ENCODE data around the gene TLE3.

The TLE3 gene

DNA sequence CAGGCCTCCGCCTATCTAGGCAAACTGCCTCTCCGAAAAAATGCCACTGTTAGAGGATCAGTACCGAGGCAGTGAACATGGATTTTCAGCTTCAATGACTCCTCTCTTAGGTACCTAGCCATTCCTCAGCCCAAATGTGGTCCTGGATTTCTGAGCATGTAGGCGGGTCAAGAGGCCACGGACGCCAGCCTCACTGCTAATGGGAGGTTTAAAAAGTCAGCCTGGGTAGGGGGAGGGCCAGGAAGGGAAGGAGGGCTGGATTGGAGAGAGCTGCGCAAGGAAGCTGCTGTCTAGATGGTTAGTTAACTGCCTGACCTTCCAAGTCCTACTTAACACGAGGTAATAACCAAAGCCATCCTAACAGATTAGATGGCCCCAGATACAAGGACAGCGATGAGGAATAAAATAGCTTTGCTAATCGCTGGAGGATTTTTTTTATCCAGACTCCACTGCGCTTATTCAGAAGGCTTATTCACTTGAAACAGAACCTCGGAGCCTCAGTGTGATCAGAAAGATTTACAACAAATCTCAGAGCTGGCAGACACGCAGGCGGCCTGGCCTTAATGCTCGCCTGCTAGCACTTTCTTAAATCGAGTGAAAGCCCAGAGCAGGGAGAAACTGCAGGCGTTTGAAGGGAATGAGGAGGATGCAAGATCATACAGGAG, 34.3 kb downstream of the TLE3 start:
- DNase-seq (ENCODE audit: low read depth in 3 of 3): no peak

DNA sequence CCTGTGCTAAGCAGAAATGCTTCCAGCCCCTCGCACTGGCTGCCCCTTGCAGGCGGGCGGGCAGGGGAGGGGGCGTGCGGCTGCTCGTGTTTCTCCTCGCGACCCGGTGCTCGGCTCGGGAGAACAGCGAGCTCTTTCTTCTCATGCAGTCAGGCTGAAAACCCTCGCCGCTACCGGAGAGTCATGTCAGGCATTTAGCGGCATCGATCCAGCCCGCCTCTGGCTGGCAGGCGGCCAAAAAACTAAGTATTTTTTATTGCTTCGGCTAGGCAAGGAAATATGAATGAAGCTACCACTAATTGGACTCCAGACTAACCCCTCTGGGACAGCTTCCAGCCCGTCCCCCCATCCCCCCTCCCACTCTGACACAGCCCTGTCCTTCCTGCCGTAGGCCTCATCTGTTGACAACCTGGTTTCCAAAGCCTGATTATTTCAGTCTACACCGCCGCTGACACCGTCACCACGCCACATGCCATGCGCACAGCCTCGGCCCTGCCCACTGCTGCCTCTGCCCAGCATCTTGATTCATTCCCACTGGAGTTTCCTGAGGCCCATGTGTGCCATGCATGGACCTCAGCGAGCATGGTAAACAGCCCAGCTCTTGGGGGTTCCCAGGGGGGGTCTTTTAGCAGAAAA, 35.3 kb downstream of the TLE3 start:
- no peak for DNase-seq (ENCODE audit: low read depth in 3 of 3)

GRCh38 chr15:70061696-70062270, 35.9 kb downstream of the TLE3 start:
- DNase-seq (ENCODE audit: low read depth in 3 of 3): no peak

GRCh38 chr15:70060993-70061305, 36.8 kb downstream of the TLE3 start:
- DNase-seq (ENCODE audit: low read depth in 3 of 3): no peak

- no peak for DNase-seq (ENCODE audit: low read depth in 3 of 3)
These were observed 37.3 kb downstream of the TLE3 start for GRCh38 chr15:70060214-70060992.

- no peak for DNase-seq (ENCODE audit: low read depth in 3 of 3)
These were observed 38.1 kb downstream of the TLE3 start for GRCh38 chr15:70059476-70060213.

- no peak for DNase-seq (ENCODE audit: low read depth in 3 of 3)
These were observed 38.9 kb downstream of the TLE3 start for GRCh38 chr15:70058642-70059360.

GRCh38 chr15:70057931-70058641, 39.6 kb downstream of the TLE3 start:
- no peak for DNase-seq (ENCODE audit: low read depth in 3 of 3)

GRCh38 chr15:70056091-70056680, 41.5 kb downstream of the TLE3 start:
- no peak for DNase-seq (ENCODE audit: low read depth in 3 of 3)

DNA sequence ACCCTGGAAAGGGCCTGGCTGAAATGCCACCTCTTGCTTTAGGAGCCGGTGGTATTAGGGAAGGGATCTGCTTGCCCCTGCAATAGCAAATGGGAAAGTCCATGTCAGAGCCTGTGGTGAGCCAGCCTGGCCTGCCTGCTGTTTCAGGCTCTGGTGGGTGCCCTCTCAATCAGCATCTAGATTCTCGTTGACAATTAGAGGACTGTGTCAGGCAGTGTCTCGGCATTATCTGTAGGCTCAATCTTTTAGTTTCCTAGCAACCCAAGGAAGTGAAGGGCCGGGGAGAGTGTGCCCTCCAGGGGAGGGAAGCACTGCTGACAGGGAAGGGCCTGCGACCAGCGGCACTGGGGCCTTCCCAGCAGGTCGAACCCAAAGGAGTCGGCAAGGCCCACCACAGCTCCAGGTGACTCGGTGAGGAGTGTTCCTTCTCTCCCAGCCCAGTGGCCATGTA, 42.1 kb downstream of the TLE3 start:
- DNase-seq (ENCODE audit: low read depth in 3 of 3): no peak

DNA sequence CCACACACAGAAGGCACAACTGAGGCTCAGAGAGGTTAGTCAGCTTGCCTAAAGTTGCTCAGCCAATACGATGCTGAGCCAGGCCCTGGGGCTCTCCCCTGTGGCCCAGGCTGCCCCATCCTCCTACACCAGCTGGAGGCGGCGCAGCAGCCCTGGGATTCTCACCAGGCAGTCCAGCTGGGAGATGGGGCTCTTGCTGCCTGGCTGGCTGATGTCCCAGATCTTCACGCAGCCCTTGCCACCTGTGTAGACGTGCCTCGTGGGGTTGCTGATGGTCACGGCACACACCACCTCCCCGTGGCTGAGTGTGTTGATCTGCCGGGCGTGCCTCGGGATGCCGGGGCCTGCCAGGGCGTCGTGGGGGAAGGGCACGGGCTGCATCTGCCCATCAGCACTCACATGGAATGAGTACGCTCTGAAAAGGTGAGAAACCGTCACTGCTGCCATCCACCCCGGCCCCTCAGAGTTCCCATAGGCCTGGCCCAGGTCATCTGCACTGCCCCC, 42.8 kb downstream of the TLE3 start:
- DNase-seq (ENCODE audit: low read depth in 3 of 3): no peak

GRCh38 chr15:70054366-70054765, 43.4 kb downstream of the TLE3 start:
- no peak for DNase-seq (ENCODE audit: low read depth in 3 of 3)

GRCh38 chr15:70053716-70054229, 43.9 kb downstream of the TLE3 start:
- no peak for DNase-seq (ENCODE audit: low read depth in 3 of 3)

GRCh38 chr15:70053001-70053715, 44.6 kb downstream of the TLE3 start:
- no peak for DNase-seq (ENCODE audit: low read depth in 3 of 3)

GRCh38 chr15:70051948-70052633, 45.6 kb downstream of the TLE3 start:
- DNase-seq (ENCODE audit: low read depth in 3 of 3): no peak

GRCh38 chr15:70050970-70051369, 46.7 kb downstream of the TLE3 start:
- no peak for DNase-seq (ENCODE audit: low read depth in 3 of 3)

DNA sequence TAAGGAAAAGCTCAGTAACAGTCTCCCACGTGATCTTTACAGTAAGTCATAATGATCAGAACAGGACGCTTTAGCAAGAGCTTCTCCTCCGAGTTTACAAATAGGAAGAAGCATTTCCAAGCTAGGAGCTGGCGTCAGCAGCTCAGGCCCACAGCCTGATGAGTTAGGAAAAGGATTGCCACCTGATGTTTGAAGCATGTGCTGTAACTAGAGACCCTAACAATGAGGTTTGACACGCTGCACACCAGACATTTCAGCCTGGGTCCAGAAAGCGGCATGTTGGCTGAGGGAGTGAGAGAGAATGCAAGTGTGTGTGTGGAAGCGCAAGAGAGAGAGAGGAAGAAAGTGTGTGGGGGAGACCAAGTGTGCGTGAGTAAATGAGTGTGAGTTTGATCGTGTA, 47.3 kb downstream of the TLE3 start:
- DNase-seq (ENCODE audit: low read depth in 3 of 3): no peak

DNA sequence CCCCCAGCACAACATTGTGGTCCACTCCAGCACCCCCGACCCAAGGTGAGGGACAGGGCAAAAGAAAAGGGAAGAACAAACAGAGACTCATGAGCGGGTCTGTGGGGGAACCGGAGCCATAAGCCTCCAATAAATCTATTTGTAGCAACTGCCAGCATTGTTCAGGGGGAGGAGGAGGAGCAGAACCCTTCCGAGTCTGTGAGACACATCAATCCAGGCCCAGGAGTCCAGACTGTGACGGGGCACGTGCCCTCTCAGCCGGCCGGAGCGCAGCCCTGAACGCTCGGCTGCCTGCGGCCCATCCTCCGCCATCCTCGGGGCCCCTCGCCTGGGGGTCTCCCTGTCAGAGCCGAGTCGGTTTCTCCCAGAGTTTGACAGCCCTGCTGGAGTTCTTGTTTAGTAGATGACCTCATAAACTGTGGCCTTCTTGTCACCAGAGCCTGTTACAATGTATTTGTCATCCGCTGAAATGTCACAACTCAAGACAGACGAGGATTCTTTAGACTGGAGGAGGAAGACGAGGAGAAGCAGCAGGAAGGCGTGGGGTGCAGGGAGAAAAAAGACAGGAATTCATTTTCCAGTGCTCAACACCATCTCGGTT, 47.9 kb downstream of the TLE3 start:
- DNase-seq (ENCODE audit: low read depth in 3 of 3): no peak

Measured in stimulated activated CD4-positive, alpha-beta T cell treated with anti-CD3 and anti-CD28 coated beads, TNF-alpha, amount 100 ng/mL, for 48 hours (primary cell).